OCI-LY3 (cell line): ENCODE measurements around the gene FAM53B.
A peak's percentile ranks its signal among the peaks of the same experiment; 100 is the strongest.

Experiments
- H2AFZ ChIP-seq: fragments of 200-600, 300-600 bp; shearing (Covaris generic); 2 replicates; pipeline ENCODE4 v1.6.0; 2014; ENCODE audit warnings: antibody characterized with exemption, low read depth, low read length
- H3K27ac ChIP-seq: fragments of 200-600, 300-600 bp; sonication (generic); 2 replicates; pipeline ENCODE4 v1.5.1; 2014; ENCODE audit warnings: mild to moderate bottlenecking, low read length, moderate library complexity, mixed read lengths
- H3K27me3 ChIP-seq: fragments of 200-600, 300-600 bp; sonication (generic); 2 replicates; pipeline ENCODE4 v1.6.1; 2014; ENCODE audit warnings: low read depth, low read length, mixed read lengths
- H3K36me3 ChIP-seq: fragments of 200-600, 300-600 bp; sonication (generic); replicated peaks from 2 replicates; pipeline ENCODE3; 2014; ENCODE audit warnings: low read depth, low read length, mixed read lengths
- H3K4me1 ChIP-seq: fragments of 300-600, 200-600 bp; sonication (generic); 2 replicates; pipeline ENCODE4 v1.6.1; 2014; ENCODE audit warnings: low read length, mixed read lengths
- H3K4me2 ChIP-seq: fragments of 200-600, 300-600 bp; sonication (generic); 2 replicates; pipeline ENCODE4 v1.6.1; 2014; ENCODE audit warnings: low read length, mixed read lengths
- H3K4me3 ChIP-seq: fragments of 300-600, 200-600 bp; sonication (generic); 2 replicates; pipeline ENCODE4 v1.5.1; 2014; ENCODE audit warnings: antibody characterized with exemption, mild to moderate bottlenecking, low read length, moderate library complexity
- H3K79me2 ChIP-seq: fragments of 300-600, 200-600 bp; shearing (Covaris generic); 2 replicates; pipeline ENCODE4 v1.6.1; 2014; ENCODE audit warnings: mild to moderate bottlenecking, low read length, mixed read lengths
- H3K9ac ChIP-seq: fragments of 300-600, 200-600 bp; shearing (Covaris generic); 2 replicates; pipeline ENCODE4 v1.6.0; 2014; ENCODE audit warnings: mild to moderate bottlenecking, low read length, moderate library complexity
- H3K9me3 ChIP-seq: fragments of 200-600, 300-600 bp; shearing (Covaris generic); 2 replicates; pipeline ENCODE4 v1.6.1; 2014; ENCODE audit warnings: low read length, mixed read lengths; ENCODE audit not compliant: insufficient read depth
- H4K20me1 ChIP-seq: fragments of 200-600, 300-600 bp; sonication (generic); 2 replicates; pipeline ENCODE4 v1.6.1; 2016; ENCODE audit warnings: low read length, mixed read lengths; ENCODE audit not compliant: insufficient read depth
- CTCF ChIP-seq: fragments of 200-600, 300-600 bp; sonication (generic); IDR thresholded peaks from 2 replicates; pipeline ENCODE4 v1.5.1; 2014; ENCODE audit warnings: antibody characterized with exemption, low read length, low read depth
- EZH2phosphoT487 ChIP-seq: fragments of 200-600 bp; shearing (Covaris generic); IDR thresholded peaks from 2 replicates; pipeline ENCODE4 v1.6.1; 2018; ENCODE audit warnings: antibody characterized with exemption, mixed run types, low read depth

The FAM53B gene

GRCh38 chr10:124636271-124636995, 107.7 kb downstream of the FAM53B start:
- Histone ChIP-seq H3K27me3 (no peaks in the 10 kb centered on the region), H3K27ac (no peak overlapping the region), H3K79me2 (peaks cover 18% of the 10 kb centered on the region), H3K9ac (no peak overlapping the region), H3K4me2 (peak overlapping the region; percentile 50), H3K4me3 (peak overlapping the region; percentile 20; the same call in 1 of the 2 replicates), H3K4me1 (peaks cover 35% of the 10 kb centered on the region), H4K20me1 (peaks cover 54% of the 10 kb centered on the region), H2AFZ (no peak overlapping the region), H3K9me3 (peaks cover 5% of the 10 kb centered on the region; the same call in 1 of the 2 replicates), H3K36me3 (peaks cover 16% of the 10 kb centered on the region)
- TF ChIP-seq EZH2phosphoT487 (no peak), CTCF (0 out of 2 replicates have a peak, but pooled peaks have one; percentile 4)

GRCh38 chr10:124632566-124632965, 111.6 kb downstream of the FAM53B start:
- H3K9ac ChIP-seq = no peak overlapping the region
- no peak overlapping the region for H3K4me2 ChIP-seq
- H3K79me2 ChIP-seq = peaks cover 17% of the 10 kb centered on the region
- H3K4me1 ChIP-seq = peaks cover 19% of the 10 kb centered on the region
- no peak for TF ChIP-seq EZH2phosphoT487
- no peak for TF ChIP-seq CTCF
- H3K27me3 ChIP-seq = no peaks in the 10 kb centered on the region
- H4K20me1 ChIP-seq = peaks cover 48% of the 10 kb centered on the region
- H3K9me3 ChIP-seq = peaks cover 5% of the 10 kb centered on the region; the same call in 1 of the 2 replicates
- no peak overlapping the region for H3K4me3 ChIP-seq
- no peak overlapping the region for H2AFZ ChIP-seq
- H3K36me3 ChIP-seq = peaks cover 16% of the 10 kb centered on the region
- no peak overlapping the region for H3K27ac ChIP-seq

- peaks cover 13% of the 10 kb centered on the region for H3K79me2 ChIP-seq
- H3K9me3 ChIP-seq = peaks cover 5% of the 10 kb centered on the region; the same call in 1 of the 2 replicates
- H3K4me2 ChIP-seq = no peak overlapping the region
- H2AFZ ChIP-seq = no peak overlapping the region
- TF ChIP-seq CTCF (peak; percentile 25), EZH2phosphoT487 (no peak)
- H3K27me3 ChIP-seq = no peaks in the 10 kb centered on the region
- peaks cover 48% of the 10 kb centered on the region for H4K20me1 ChIP-seq
- H3K9ac ChIP-seq = no peak overlapping the region
- H3K27ac ChIP-seq = no peak overlapping the region
- H3K36me3 ChIP-seq = peaks cover 16% of the 10 kb centered on the region
- peaks cover 19% of the 10 kb centered on the region for H3K4me1 ChIP-seq
- H3K4me3 ChIP-seq = no peak overlapping the region
Measured at GRCh38 chr10:124632064-124632531, 112.1 kb downstream of the FAM53B start.

GRCh38 chr10:124630551-124630950, 113.6 kb downstream of the FAM53B start:
- Histone ChIP-seq H3K27me3 (no peaks in the 10 kb centered on the region), H3K27ac (no peak overlapping the region), H3K9ac (no peak overlapping the region), H3K4me3 (no peak overlapping the region), H3K79me2 (peaks cover 16% of the 10 kb centered on the region), H3K9me3 (peaks cover 5% of the 10 kb centered on the region; the same call in 1 of the 2 replicates), H4K20me1 (peaks cover 57% of the 10 kb centered on the region), H3K36me3 (peaks cover 12% of the 10 kb centered on the region), H3K4me1 (peaks cover 21% of the 10 kb centered on the region), H2AFZ (no peak overlapping the region), H3K4me2 (no peak overlapping the region)
- TF ChIP-seq CTCF (no peak), EZH2phosphoT487 (no peak)
